GM12873 (cell line): Measurements from ENCODE around the gene FOXJ3.

Experiments
- TF ChIP-seq, protein P1 (sequence below): IDR thresholded peaks from 2 replicates; pipeline ENCODE4 v1.5.1; 2012; ENCODE audit warnings: low read depth, mild to moderate bottlenecking, moderate library complexity, low read length, control low read depth; ENCODE audit not compliant: insufficient read depth; ENCODE audit errors: missing control alignments

The FOXJ3 gene

DNA sequence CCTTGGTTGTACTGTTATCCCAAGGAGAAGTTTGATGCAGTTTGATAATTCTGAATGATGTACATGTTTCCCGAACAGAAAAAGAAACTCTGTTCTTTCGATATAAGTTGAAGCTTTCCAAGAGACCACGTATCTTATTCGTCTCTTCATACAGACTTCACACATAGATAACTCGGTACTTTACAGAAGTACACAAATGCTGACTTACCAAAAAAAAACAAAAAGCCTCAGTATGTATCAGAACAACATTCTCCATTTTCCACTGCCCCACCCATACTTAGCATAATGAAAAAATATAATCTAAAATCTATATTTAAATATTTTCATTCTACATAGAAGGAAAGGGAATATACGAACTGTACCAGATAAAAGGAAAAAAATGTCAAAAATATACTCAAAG is 2.2 kb downstream of the FOXJ3 start:
- TF ChIP-seq, protein P1, sequence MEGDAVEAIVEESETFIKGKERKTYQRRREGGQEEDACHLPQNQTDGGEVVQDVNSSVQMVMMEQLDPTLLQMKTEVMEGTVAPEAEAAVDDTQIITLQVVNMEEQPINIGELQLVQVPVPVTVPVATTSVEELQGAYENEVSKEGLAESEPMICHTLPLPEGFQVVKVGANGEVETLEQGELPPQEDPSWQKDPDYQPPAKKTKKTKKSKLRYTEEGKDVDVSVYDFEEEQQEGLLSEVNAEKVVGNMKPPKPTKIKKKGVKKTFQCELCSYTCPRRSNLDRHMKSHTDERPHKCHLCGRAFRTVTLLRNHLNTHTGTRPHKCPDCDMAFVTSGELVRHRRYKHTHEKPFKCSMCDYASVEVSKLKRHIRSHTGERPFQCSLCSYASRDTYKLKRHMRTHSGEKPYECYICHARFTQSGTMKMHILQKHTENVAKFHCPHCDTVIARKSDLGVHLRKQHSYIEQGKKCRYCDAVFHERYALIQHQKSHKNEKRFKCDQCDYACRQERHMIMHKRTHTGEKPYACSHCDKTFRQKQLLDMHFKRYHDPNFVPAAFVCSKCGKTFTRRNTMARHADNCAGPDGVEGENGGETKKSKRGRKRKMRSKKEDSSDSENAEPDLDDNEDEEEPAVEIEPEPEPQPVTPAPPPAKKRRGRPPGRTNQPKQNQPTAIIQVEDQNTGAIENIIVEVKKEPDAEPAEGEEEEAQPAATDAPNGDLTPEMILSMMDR = no peak

DNA sequence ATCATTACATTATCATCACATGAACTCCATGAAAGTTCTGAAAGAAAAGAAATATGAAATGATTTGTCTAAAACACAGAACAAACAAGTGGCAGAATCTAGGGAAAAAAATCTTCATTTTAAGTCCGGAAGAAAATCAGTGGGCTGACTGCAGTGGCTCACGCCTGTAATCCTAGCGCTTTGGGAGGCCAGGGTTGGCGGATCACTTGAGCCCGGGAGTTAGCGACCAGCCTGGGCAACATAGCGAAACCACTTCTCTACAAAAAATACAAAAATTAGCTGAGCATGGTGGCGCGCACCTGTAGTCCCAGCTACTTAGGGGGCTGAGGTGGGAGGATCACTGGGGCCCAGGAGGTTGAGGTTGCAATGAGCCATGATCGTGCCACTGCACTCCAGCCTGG is 4.8 kb downstream of the FOXJ3 start:
- TF ChIP-seq, protein P1 = no peak

DNA sequence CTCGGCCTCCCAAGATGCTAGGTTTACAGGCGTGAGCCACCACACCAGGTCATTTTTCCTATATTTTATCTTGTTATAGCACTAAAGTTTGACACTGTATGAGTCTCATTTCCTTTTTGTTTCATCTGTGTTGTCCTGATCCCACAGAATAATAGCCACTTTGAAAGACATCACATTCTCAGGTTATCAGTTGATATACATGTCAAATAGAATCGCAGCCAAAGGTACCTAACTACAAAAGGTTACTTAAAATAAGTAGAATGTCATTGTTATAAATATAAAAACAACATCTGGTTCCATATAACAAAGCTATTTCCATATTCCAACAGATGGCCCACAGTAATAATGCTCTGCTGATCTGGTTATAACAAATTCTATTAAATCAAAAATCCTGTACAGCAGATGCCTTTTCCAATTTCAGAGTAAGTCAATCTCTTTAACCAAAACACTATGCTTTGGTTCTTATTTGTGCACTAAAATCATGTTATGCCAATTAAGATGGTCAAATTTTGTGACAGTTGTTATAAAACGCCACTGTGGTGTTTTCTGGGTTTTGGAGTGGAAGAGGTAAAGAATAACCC is 6.0 kb downstream of the FOXJ3 start:
- TF ChIP-seq, protein P1 = no peak

DNA sequence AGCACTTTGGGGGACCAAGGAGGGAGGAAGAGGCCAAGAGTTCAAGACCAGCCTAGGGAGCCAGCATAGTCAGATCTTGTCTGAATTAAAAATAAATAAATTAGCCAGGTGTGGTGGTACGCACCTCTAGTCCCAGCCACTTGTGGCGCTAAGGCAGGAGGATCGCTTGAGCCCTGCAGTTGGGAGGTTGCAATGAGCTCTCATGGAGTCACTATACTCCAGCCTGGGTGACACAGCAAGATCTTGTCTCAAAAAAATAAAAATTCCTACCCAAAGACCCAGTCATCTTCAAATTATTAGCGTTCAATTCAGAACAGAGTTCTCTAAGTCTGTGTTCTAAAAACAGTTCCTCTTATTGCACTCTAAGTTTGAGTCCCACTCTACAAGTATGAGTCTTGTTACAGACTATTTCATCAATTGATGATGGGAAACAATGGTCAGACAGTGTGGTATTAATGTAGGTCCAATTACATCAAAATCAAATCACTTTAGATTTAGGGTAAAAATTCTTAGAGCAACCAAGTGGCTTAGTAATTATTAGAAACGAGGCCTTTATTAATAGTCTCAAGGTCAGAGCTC is 6.9 kb downstream of the FOXJ3 start:
- TF ChIP-seq, protein P1 = no peak

DNA sequence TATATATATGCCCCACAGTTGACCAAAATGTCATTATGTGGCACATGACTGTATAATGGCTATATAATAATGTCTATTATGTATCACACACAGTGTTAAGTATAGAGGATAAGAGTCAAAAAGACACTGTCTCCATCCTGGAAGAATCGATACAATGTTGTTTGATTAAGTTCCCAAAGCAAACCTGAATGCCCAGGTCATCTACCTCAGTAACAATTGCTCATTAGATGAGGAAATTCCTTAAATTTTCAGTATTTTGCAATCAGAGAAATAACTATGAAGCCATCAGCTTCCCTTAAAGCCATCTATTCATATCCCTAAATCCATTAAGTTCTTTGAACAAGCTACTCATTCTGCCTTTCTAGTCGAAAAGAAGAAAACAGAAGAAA is 10.0 kb downstream of the FOXJ3 start:
- TF ChIP-seq, protein P1 = no peak

DNA sequence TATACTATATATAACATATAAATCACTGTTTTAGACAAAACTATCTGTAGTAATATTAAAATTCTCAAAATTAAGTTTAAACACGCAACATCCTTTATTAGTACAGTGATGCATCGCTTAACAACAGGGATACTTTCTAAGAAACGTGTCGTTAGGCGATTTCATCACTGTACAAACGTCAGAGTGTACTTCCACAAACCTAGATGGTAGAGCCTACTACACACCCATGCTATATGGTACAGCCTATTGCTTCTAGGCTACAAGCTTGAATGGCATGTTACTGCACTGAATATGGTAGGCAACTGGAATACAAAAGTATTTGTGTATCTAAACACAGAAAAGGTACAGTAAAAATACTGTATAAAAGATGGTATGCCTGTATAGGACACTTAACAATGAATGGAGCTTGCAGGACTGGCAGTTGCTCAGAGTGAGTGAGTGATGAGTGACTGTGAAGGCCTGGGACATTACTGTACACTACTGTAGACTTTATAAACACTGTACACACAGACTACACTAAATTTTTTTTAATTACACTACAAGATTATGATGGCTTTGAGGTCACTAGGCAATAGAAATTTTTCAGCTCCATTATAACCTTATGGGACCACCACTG is 10.5 kb downstream of the FOXJ3 start:
- TF ChIP-seq, protein P1 = no peak

DNA sequence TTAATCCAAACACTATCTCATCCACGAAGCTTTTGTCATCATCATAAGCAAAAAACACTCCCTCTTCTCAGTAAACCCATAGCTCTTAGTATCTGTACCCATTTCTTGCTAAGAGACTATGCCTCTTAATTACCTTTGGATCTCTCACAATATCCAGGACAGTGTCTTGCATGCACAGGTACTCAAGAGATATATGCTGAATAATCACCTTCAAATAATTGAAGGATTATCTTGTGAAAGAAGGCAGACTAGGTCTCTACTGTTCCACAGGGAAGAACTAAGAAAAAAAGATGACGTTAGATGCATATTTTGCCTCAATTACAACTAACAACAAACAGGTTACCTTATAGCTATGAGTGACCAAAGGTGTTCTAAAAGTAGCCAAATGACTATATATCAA is 11.5 kb downstream of the FOXJ3 start:
- TF ChIP-seq, protein P1 = no peak
